DMS 273 (cell line): ENCODE measurements around the gene ATP8A2.

Source experiments
- DNase-seq: peaks from one replicate; lab custom pipeline; 2025; ENCODE audit not compliant: unreplicated experiment; lab: John Stamatoyannopoulos, UW

The ATP8A2 gene

GRCh38 chr13:25987987-25988386 is 616.2 kb downstream of the ATP8A2 start:
- DNase-seq = peak; percentile 34

GRCh38 chr13:25988661-25989060 is 616.9 kb downstream of the ATP8A2 start:
- DNase-seq = no peak

DNA sequence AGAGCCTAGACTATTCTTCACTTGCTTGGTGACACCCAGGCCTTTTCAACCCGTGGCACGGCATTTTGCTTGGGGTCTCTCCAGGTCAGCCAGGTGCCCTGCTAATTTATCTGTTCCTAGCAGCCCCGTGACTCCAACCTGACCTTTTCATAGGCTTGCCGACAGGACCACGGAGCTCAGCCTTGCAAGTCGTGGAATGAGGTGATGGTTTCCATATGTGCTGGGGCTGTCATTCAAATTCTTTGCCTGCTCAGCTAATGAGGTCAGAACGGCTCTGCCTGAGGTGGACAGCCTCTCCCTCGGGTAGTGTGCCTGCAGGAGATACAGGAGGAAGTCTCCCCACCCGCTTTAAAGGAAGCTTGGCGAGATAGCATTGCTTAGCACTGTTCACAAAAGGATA is 619.0 kb downstream of the ATP8A2 start:
- no peak for DNase-seq

DNA sequence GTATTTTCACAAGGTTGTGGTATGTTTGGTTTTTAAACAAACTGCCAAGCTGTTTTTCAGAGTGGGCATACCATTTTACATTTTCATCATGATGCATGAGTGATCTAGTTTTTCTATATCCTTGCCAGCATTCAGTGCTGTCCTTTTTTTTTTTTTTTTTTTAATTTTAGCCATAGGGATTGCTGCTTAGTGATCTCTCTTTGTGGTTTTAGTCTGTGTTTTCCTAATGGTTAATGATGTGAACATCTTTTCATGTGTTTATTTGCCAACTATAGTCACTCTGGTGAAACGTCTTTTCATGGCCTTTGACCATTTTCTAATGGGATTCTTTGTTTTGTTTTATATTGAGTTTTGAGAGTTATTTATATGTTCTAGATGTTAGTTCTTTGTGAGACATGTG is 620.3 kb downstream of the ATP8A2 start:
- DNase-seq = no peak

- no peak for DNase-seq
Measured at GRCh38 chr13:26007261-26008125, 635.7 kb downstream of the ATP8A2 start.

DNA sequence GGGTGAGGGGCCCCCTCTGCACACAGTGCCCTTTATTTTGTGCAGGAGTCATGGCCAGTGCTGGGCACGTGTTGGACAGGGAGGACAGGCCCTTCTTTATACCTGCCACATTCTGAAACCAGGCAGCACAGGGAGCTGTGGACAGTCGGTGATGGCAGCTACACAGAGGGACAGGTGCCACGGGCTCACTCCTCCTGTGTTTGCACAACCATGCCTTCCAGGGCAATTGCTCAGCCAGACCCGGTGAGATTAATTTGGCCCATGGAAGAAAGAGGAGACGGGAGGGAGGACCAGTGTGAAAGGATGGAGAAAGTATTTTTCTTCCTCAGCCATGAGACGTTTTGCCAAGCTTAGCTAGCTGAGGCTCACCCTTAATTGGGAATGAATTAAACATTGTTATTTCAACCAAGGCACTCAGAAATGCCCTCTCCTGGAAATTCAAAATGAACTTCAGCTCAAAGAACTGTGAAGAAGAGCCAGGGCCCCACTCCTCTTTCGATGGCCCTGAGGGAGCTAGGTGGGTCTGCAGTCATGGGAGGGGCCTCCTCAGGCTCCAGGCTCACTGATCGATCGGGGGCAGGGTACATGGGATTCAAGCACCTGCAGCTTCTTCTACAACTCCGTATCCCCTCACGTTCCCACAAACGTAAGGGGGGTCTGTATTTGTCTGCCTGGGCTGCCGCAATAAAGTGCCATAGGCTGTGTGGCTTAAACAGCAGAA is 638.9 kb downstream of the ATP8A2 start:
- DNase-seq = no peak

DNA sequence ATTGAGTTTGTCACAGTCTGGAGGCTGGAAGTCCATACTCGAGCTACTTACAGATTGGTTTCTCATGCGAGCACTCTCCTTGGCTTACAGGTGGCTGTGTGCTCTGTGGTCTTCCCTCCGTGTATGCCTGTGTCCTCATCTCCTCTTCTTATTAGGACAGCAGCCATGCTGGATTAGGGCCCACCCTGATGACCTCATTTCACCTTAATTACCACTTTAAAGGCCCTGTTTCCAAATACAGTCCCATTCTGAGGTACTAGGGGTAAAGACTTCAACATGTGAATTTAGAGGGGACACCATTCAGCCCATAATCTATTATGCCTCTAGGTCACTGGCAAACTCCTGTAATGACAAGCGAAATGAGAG is 639.4 kb downstream of the ATP8A2 start:
- DNase-seq = no peak

DNA sequence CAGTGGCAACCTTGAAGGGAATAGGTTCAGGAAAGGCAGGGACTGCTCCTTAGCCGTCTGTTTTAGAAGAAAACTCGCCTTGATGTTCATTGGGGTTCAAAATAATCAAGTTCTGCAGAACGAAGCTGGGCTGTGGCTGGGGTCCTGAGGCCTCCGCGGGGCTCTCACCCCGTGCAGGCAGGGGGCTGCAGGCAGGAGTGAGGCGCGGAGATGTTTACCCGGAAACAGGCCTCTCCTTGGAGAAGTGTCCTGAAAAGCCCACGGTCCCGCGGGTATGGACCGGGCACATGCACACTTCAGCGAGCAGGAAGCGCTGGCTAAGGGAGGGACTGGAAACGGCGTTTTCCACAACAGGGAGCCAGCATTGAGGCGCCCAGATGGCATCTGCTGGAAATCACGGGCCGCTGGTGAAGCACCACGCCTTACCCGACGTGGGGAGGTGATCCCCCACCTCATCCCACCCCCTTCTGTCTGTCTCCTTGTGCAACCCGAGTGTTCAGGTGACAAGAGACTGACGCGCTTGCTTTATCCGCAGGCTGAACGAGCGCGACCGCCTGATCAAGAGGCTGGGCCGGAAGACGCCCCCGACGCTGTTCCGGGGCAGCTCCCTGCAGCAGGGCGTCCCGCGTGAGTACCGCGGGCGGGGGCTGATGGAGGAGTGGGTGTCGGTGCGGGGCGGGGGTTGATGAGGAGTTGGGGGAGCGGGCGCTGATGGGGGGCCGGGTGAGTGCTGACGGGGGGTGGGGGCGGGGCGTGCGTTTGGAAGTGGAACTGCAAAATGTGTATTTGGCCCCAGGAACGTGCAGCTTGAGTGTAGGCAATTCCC is 640.4 kb downstream of the ATP8A2 start:
- no peak for DNase-seq

GRCh38 chr13:26012995-26013394 is 641.2 kb downstream of the ATP8A2 start:
- DNase-seq = no peak

- DNase-seq = no peak
Measured at GRCh38 chr13:26015271-26016125, 643.7 kb downstream of the ATP8A2 start.

DNA sequence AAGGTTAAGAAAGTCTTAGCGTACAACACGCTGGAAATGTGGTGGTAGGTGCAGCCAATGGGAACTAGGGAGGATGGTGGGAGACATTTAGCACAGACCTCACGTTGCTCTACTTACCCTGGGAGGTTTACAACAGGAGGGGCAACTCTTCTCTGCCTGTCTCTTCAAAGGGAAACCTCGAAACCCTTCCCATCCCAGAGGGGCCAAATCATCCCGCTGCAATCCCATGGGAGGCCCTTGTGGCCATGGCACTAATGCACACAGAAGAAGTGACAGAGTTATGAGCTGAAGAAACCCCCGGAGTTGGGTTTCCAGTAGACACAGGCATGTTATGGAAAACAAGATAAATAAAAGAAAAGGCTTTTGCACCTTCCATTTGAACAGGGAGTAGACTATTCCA is 644.4 kb downstream of the ATP8A2 start:
- no peak for DNase-seq

DNA sequence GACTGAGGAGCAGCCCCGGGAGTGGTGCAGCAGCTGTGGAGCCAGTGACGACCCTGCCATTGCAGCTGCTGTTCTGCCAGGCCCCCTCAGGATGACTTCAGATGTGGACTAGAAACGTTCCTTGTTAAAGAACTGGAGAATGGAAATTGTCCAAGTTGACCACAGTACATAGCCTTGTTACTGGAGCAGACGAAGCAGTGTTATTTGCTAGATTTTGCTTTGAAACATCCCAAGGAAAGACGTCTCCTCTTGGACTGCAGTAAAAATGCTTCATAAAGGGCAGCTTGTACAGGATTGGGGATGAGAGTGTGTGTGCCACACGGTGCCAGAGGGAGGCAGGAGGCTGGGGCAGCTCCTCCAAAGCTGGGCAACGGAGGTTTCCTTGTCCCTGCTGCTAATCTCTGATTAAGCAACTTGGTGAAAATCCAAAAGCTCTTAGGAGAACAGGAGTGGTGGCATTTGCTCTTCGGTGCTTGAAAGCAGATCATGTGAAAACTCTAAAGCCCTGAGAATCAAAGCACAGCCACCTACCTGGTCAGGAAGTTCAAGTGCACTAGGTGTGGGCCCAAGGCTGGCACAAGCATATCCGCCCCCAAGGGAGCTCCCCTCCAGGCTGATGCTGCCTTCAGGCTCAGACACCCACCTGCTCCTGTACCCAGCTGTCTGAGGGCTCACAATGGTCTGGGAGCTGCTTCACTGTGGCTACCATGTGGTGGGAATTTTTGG is 645.6 kb downstream of the ATP8A2 start:
- DNase-seq = no peak

- DNase-seq = no peak
Measured at GRCh38 chr13:26017932-26018665, 646.3 kb downstream of the ATP8A2 start.

DNA sequence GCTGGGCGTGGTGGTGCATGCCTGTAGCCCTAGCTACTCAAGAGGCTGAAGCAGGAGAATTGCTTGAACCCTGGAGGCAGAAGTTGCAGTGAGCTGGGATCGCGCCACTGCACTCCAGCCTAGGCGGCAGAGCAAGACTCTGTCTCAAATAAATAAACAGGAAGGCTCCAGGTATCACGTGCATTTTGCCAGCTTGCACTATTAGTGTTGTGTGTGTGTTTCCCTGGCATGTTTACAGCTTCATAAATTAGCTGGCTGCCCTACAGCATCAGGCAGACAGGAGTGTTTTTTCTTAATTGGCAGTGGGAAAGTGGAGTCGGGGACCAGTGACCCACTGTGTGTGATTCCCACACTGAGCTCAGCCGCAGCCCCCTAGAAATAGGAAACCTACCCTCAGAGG is 647.5 kb downstream of the ATP8A2 start:
- DNase-seq = no peak

DNA sequence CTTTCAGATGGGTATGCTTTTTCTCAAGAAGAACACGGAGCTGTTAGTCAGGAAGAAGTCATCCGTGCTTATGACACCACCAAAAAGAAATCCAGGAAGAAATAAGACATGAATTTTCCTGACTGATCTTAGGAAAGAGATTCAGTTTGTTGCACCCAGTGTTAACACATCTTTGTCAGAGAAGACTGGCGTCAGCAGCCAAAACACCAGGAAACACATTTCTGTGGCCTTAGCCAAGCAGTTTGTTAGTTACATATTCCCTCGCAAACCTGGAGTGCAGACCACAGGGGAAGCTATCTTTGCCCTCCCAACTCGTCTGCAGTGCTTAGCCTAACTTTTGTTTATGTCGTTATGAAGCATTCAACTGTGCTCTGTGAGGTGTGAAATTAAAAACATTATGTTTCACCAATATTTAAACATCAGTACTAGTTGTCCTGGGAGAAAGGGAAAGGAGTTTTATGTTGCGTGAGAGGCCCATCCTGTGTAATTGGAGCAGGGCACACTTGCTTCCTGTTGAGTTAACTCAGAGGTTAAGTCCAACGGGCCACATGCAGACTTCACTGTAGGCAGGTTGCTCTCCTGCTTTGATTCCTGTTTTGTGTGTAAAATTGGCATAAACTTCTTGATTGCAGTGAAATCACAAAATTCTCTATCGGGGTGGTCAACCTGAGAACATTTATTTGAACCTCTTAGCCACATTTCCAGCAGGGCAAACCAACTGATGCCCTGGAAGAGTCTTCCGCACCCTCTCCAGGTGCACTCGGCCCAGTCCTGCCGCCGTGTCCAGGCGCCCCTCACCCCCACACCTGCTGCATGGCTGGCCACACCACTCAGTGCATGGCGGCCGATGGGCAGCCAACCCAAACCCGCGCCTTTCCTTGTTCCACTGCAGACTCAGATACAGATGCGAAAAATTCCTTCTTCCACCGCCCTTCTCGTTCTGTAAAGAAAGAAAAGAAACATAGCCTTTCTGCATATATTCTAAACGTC is 648.4 kb downstream of the ATP8A2 start:
- DNase-seq = no peak

DNA sequence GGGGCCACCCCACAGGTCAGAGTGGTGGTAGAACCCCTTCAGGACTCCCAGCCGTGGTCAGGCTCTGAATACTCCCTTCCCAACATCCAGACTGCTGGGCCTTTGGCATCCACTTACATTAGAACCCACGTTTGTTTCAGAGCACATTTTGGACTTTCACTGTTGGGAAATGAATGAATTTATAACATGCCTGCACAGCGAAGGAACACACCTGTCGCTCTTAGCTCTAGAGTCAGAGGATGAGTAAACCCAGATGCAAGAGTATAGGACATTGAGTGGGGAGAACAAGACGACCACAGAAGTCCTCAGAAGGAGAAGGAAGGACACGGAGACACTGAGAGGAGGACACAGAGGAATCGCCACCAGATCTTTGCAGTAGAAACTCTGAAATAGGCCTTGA is 649.1 kb downstream of the ATP8A2 start:
- no peak for DNase-seq

GRCh38 chr13:26021516-26021915 is 649.7 kb downstream of the ATP8A2 start:
- DNase-seq = no peak

- DNase-seq = no peak
Measured at GRCh38 chr13:26021956-26022355, 650.2 kb downstream of the ATP8A2 start.
